ENCODE data around the gene GNPNAT1.

Gene GNPNAT1

DNA sequence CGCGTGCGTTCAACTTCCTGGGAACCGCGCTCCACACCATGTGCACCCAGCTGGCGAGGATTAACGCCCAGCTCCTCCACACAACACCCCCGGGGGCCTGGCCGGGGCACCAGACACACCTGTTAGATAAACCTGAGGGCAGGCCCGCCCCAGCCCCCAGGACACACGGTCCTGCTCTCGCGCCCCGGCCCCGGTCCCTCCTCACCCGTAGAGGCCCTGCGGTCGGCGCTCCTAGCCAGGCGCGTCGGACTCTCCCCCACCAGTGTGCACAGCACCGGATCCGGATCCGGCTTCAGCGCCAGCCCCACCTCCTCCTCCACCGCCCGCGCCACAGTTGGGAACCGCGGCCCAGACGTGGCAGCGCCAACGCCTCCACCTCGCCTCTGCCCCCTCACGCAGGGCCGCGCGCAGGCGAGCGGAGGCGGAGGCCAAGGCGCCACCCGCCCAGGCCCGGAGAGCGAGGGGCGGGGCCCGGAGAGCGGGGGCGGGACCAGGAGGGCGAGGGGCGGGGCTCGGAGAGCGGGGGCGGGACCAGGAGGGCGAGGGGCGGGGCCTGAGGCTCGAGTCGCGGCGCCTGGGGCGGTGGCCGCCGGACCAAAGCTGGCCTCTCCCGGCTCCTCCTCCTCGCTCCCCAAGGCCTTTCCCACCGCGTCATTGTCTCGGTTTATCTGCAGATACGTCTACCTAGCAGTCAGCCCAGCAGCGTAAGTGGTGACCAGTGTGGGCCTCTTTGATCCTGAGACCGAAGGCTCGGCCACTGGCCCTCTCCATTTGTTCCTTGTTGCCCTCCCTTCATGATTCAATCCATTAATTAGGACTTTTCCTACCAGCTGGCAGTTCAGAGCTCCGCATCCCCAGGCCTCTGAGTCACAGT is at the start of gene GNPNAT1:
Gene GNPNAT1, minus strand, starts transcription at position 385 of the 874 bp plus-strand sequence. CDS start 6,957 bp downstream, outside the sequence.
- H3K9me3 ChIP-seq, result no peaks in the 10 kb centered on the region
- H3K27me3 ChIP-seq (ENCODE audit: low read depth), result no peaks in the 10 kb centered on the region
- peak; percentile 84 to 93 for DNase-seq (ENCODE audit: low spot score in 2 of 2)
- in situ Hi-C loops (cut with MboI; ENCODE audit: low sequenced_read_pairs), result no loop called here
- H3K36me3 ChIP-seq (replicated peaks), result no peaks in the 10 kb centered on the region
- peaks cover 15% of the 10 kb centered on the region for H3K4me1 ChIP-seq
- peak within 1 kb of the TSS; percentile 67 for H3K4me3 ChIP-seq

DNA sequence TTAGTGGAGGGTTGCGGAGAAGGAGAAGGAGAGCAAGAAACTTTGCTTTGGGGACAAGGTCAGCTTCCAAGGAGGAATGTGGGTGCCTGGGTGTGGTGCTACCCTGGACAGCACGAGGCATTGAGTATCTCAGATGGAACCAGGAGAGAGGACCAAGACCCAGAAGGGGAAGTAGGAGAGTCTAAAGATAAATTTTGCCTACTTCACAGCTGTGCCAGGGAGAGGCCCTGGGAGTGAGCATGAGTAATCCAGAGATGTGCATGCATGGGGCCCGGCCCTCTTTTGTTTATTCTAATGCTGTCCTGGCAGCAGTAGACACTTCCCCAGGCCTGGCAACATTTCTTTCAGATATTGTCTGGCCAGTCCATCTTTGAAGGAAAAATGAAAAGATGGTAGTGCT is 49.5 kb upstream of the GNPNAT1 start:
- in situ Hi-C loops (cut with MboI; ENCODE audit: low sequenced_read_pairs), result no loop called here
- H3K27me3 ChIP-seq (ENCODE audit: low read depth), result no peaks in the 10 kb centered on the region
- H3K9me3 ChIP-seq, result no peaks in the 10 kb centered on the region; the same call in 1 of the 2 replicates
- no peak overlapping the region for H3K4me3 ChIP-seq
- peaks cover 5% of the 10 kb centered on the region for H3K4me1 ChIP-seq
- DNase-seq (ENCODE audit: low spot score in 2 of 2), result no peak
- H3K36me3 ChIP-seq (replicated peaks), result no peaks in the 10 kb centered on the region

DNA sequence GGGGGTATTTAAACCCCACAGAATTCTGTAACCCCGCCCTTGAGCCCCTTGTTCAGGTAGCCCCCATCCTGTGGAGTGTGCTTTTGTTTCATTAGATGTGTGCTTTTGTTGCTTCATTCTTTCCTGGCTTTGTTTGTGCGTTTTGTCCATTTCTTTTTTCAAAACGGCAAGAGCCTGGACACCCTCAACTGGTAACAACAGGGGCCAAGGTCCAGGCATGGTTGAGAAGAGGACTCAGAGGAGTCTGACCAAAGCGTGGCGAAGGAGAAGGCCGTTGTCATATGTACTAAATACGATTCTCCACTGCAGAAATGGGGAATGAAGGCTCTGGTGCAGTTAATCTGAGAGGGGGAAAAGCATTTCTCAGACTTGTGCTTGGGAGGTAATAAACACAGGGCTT is 46.0 kb upstream of the GNPNAT1 start:
- no peaks in the 10 kb centered on the region for H3K27me3 ChIP-seq (ENCODE audit: low read depth)
- in situ Hi-C loops (cut with MboI; ENCODE audit: low sequenced_read_pairs), result no loop called here
- H3K4me1 ChIP-seq, result peaks cover 9% of the 10 kb centered on the region
- no peaks in the 10 kb centered on the region for H3K36me3 ChIP-seq (replicated peaks)
- no peak for DNase-seq (ENCODE audit: low spot score in 2 of 2)
- no peaks in the 10 kb centered on the region; the same call in 1 of the 2 replicates for H3K9me3 ChIP-seq
- no peak overlapping the region for H3K4me3 ChIP-seq

DNA sequence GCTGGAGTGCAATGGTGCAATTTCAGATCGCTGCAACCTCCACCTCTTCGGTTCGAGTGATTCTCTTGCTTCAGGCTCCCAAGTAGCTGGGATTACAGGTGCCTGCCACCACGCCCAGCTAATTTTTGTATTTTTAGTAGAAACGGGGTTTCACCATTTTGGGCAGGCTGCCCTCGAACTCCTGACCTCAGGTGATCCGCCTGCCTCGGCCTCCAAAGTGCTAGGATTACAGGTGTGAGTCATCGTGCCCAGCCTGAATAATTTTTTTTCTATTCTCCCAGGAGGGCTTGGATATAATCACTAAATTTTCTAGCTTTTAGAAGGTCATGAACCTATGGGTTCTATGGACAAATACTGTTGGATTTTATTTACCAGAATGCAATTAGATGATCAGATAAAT is 44.7 kb upstream of the GNPNAT1 start:
- no peak overlapping the region for H3K4me3 ChIP-seq
- H3K9me3 ChIP-seq, result no peaks in the 10 kb centered on the region; the same call in 1 of the 2 replicates
- no peaks in the 10 kb centered on the region for H3K27me3 ChIP-seq (ENCODE audit: low read depth)
- no peaks in the 10 kb centered on the region for H3K36me3 ChIP-seq (replicated peaks)
- peaks cover 9% of the 10 kb centered on the region for H3K4me1 ChIP-seq
- no peak for DNase-seq (ENCODE audit: low spot score in 2 of 2)
- in situ Hi-C loops (cut with MboI; ENCODE audit: low sequenced_read_pairs), result no loop called here

DNA sequence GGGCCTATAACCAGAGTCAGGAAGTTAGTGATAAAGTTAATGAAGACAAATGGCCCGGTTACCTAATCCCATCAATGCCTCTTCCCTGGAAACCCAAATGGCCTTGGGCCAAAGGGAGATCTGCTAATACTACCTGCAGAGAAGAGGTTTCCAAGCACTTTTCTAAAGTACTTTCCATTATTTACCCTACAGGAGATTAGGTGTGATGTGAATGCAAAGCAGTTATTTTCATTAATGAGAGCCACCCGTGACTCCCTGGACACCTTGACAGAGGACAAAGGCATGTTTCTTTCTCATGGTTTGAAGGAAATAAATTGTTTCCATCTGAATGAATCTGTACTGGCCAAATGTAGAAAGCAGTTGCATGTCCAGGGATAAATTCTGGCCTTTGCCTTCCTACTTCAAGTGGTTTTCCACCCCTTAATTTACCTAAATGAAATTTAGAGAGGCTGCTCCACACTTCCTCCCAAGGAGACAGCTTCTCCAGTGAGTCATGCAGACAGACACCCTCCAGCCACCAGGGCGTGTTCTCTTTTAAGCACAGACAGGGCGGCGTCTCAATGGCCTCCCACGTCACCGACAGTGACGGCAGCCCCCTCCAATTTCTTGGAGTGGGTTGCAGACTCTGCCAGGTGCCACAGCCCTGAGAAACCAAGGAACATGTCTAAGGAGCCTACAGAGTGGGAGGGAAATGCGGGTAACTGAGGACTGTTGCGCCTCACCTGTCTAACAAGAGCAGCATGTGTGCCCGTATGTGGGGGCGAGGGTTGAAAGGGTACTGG is 43.9 kb upstream of the GNPNAT1 start:
- in situ Hi-C loops (cut with MboI; ENCODE audit: low sequenced_read_pairs), result no loop called here
- no peak overlapping the region for H3K4me3 ChIP-seq
- DNase-seq (ENCODE audit: low spot score in 2 of 2), result peak; percentile 12 to 31

DNA sequence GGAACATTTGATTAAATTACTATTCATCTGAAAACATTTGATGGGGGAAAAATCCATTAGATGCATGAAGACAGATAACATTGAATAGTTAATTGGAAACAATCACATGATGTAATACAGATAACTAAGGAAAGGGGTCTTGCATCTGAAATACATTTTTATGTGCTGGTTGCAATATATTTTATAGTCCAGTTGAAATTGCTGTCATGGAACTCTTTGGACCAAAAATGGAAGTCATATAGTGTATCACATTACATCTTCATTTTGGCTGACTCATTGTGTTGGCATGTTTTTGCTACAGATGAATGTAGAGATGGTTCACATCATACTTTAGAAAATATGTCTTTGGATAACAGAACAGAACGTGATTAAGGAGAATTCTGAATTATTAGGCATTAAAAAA is 43.0 kb upstream of the GNPNAT1 start:
- Histone ChIP-seq H3K36me3 (replicated peaks) (no peaks in the 10 kb centered on the region), H3K4me1 (peaks cover 9% of the 10 kb centered on the region), H3K4me3 (no peak overlapping the region), H3K9me3 (no peaks in the 10 kb centered on the region; the same call in 1 of the 2 replicates), H3K27me3 (ENCODE audit: low read depth) (no peaks in the 10 kb centered on the region)
- in situ Hi-C loops (cut with MboI; ENCODE audit: low sequenced_read_pairs), result no loop called here
- no peak for DNase-seq (ENCODE audit: low spot score in 2 of 2)

More for the DNA sequence above, 43.9 kb upstream of the GNPNAT1 start:
- Histone ChIP-seq H3K27me3 (ENCODE audit: low read depth) (no peaks in the 10 kb centered on the region), H3K4me1 (peaks cover 9% of the 10 kb centered on the region), H3K9me3 (no peaks in the 10 kb centered on the region; the same call in 1 of the 2 replicates), H3K36me3 (replicated peaks) (no peaks in the 10 kb centered on the region)

DNA sequence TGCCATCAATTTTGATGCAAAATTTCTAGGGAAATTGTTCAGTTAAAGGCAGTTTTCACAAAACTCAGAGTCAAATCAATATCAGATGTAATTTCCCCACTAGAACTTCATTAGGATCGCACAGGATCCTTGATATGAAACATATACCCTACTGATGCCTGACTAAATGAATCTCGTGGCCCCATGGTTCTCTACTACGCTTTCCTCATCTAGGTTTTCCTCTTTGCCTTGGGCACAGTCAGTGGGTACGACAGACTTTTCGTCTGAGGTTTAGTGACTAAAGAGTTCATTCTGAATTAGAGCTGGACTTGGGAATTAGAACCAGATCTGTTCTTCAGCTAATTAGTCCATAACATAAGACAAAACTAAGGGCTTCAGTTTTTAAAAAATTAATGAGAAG is 42.5 kb upstream of the GNPNAT1 start:
- Histone ChIP-seq H3K4me3 (no peak overlapping the region), H3K27me3 (ENCODE audit: low read depth) (no peaks in the 10 kb centered on the region), H3K36me3 (replicated peaks) (no peaks in the 10 kb centered on the region), H3K9me3 (no peaks in the 10 kb centered on the region; the same call in 1 of the 2 replicates), H3K4me1 (peaks cover 9% of the 10 kb centered on the region)
- DNase-seq (ENCODE audit: low spot score in 2 of 2), result no peak
- in situ Hi-C loops (cut with MboI; ENCODE audit: low sequenced_read_pairs), result no loop called here

DNA sequence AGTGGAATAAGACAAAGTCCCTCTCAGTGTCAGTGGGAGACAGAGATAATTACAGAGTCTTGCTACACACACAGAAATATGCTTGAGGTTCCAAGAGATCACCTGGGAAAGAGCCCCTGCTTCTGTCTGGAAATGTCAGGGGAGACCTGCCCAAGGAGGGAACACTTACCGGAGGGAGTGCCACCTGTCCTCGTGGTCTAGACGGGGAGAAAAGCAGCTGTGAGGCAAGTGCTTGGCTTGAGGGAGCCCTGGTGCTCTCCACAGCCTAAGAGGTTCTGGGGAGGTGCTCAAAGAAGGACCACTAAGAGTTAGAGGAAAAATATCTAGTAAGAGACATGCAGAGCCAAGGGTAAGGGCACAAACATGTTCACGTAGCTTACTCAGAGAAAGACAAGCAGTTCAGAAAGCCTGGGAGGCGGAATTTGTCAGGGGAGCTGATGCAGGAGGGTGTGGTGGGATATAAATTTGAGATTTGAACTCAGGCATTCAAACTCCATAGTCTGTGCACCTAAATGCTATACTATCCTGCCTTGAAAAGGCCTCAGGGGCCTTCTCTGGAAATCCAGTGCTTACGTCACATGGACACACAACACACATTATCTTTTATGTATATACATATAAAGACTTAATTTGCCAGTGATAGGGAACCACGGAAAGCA is 38.2 kb upstream of the GNPNAT1 start:
- peaks cover 10% of the 10 kb centered on the region for H3K4me1 ChIP-seq
- H3K36me3 ChIP-seq (replicated peaks), result no peaks in the 10 kb centered on the region
- DNase-seq (ENCODE audit: low spot score in 2 of 2), result no peak
- no peaks in the 10 kb centered on the region for H3K27me3 ChIP-seq (ENCODE audit: low read depth)
- in situ Hi-C loops (cut with MboI; ENCODE audit: low sequenced_read_pairs), result loop anchor here (10.0 kb wide), 1 partner anchor 225 kb away; no protein-coding TSS in a partner anchor
- H3K9me3 ChIP-seq, result no peaks in the 10 kb centered on the region
- H3K4me3 ChIP-seq, result no peak overlapping the region

DNA sequence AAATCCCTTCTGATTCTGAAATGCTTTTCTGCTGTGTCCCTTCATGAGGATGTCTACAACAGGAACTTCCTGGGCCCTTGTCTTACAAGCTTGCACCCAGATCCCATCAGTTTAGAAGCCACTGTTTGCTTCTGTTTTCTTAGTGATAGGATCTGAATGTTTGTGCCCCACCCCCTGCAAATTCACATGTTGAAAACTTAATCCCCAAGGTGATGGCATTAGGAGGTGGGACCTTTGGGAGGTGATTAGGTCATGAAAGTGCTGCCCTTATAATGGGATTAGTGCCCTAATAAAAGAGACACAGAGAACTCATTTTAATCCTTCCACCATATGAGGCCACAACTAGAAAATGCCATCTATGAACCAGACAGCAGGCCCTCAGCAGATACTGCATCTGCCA is 36.0 kb upstream of the GNPNAT1 start:
- peaks cover 17% of the 10 kb centered on the region for H3K4me1 ChIP-seq
- peak; percentile 21 to 48 for DNase-seq (ENCODE audit: low spot score in 2 of 2)
- no peak overlapping the region for H3K4me3 ChIP-seq
- no peaks in the 10 kb centered on the region for H3K36me3 ChIP-seq (replicated peaks)
- in situ Hi-C loops (cut with MboI; ENCODE audit: low sequenced_read_pairs), result loop anchor here (10.0 kb wide), 1 partner anchor 227 kb away; no protein-coding TSS in a partner anchor
- no peaks in the 10 kb centered on the region for H3K9me3 ChIP-seq
- H3K27me3 ChIP-seq (ENCODE audit: low read depth), result no peaks in the 10 kb centered on the region

DNA sequence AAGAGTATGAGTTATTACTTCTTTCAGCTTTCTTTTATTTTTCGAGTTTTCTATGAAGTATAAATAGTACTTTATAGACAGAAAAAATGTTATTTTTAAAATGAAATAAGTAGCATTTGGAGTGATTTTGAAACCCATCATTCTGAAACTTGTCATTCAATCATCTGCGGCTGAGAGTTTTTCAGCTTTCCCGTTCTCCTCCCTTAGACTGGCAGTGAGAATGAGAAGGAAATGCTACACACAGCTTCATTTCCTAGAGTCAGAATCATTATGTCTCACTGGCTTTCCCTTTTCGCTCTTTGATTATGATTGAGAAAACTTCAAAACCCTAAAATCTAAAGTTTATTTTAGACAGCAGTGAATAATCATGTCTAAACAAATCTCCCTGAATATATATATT is 33.7 kb upstream of the GNPNAT1 start:
- H3K27me3 ChIP-seq (ENCODE audit: low read depth), result no peaks in the 10 kb centered on the region
- in situ Hi-C loops (cut with MboI; ENCODE audit: low sequenced_read_pairs), result loop anchor here (10.0 kb wide), 1 partner anchor 230 kb away; no protein-coding TSS in a partner anchor
- no peak for DNase-seq (ENCODE audit: low spot score in 2 of 2)
- H3K36me3 ChIP-seq (replicated peaks), result no peaks in the 10 kb centered on the region
- H3K9me3 ChIP-seq, result no peaks in the 10 kb centered on the region
- peaks cover 17% of the 10 kb centered on the region for H3K4me1 ChIP-seq
- no peak overlapping the region for H3K4me3 ChIP-seq

DNA sequence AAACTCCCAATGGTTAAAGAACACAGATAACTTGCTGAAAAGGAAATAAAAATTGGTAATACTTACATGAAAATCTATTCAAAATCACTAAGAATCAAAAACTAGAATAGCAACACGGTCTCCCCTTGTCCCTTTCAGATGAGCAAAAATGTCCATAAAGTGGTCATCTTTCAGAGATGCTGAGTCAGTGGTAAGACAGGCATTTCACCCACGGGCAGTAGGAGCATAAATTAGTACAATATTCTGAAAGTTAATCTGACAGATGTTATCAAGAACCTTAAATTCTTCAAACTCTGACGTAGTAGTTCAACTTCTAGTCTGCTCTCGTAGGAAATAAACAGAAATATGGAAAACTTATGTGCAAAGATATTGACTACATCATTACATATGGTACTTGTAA is 33.1 kb upstream of the GNPNAT1 start:
- H3K4me3 ChIP-seq, result no peak overlapping the region
- no peaks in the 10 kb centered on the region for H3K36me3 ChIP-seq (replicated peaks)
- no peaks in the 10 kb centered on the region for H3K27me3 ChIP-seq (ENCODE audit: low read depth)
- H3K4me1 ChIP-seq, result peaks cover 17% of the 10 kb centered on the region
- no peak for DNase-seq (ENCODE audit: low spot score in 2 of 2)
- no peaks in the 10 kb centered on the region for H3K9me3 ChIP-seq
- in situ Hi-C loops (cut with MboI; ENCODE audit: low sequenced_read_pairs), result loop anchor here (5.0 to 25.0 kb wide), 3 partner anchors 138 to 512 kb away; partner anchors contain the start of gene PTGER2

DNA sequence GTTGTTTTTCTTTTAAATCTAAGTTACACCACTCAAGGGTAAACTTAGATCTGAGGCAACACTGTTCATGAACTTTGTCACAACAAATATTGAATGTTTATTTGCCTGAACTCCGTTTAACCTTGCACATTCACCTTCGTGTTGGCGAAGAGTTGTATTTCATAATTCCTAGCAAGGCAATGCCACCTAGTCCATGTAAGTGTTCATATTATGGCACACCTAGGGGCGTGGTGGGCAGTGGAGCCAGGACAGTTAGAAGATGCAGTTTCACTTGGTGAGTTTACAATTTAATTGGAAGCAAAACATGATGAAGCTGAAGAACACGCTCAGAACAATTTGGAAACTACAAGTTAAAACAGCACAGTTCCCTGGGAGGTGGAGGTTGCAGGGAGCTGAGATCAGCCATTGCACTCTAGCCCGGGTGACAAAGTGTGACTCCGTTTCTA is 30.4 kb upstream of the GNPNAT1 start:
- in situ Hi-C loops (cut with MboI; ENCODE audit: low sequenced_read_pairs), result loop anchor here (5.0 to 25.0 kb wide), 3 partner anchors 140 to 510 kb away; partner anchors contain the start of gene PTGER2

DNA sequence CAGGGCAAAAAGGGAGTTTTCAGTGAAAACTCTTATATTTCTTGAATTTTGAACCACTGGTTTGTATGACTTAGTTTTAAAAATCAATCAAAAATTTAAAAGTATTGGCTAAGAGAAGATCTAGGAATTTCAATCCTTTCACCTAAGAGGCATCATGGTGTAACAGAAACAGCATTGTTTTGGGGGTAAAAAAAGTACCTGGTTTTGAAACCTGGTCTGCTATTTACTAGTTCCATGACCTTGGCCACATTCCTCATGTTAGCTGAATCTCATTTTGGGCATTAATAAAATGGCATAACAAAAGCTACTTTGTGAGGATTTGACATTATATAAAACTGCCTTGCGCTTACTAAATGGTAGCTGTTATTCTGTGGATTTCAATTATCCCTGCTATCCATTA is 16.7 kb upstream of the GNPNAT1 start:
- no peaks in the 10 kb centered on the region for H3K27me3 ChIP-seq (ENCODE audit: low read depth)
- no peak for DNase-seq (ENCODE audit: low spot score in 2 of 2)
- no peak overlapping the region for H3K4me3 ChIP-seq
- no peaks in the 10 kb centered on the region for H3K4me1 ChIP-seq
- in situ Hi-C loops (cut with MboI; ENCODE audit: low sequenced_read_pairs), result loop anchor here (25.0 kb wide), 1 partner anchor 496 kb away; the partner anchor contains the start of gene PTGER2
- no peaks in the 10 kb centered on the region for H3K36me3 ChIP-seq (replicated peaks)
- H3K9me3 ChIP-seq, result no peaks in the 10 kb centered on the region

More for the DNA sequence above, 30.4 kb upstream of the GNPNAT1 start:
- Histone ChIP-seq H3K36me3 (replicated peaks) (no peaks in the 10 kb centered on the region), H3K9me3 (no peaks in the 10 kb centered on the region), H3K4me3 (no peak overlapping the region), H3K27me3 (ENCODE audit: low read depth) (no peaks in the 10 kb centered on the region), H3K4me1 (peaks cover 7% of the 10 kb centered on the region)
- DNase-seq (ENCODE audit: low spot score in 2 of 2), result no peak
